Memory B cell (primary cell): ENCODE results near the gene MIPEP.
A peak's percentile ranks its signal among the peaks of the same experiment; 100 is the strongest.
"Not testable (repeated sequence)": the region's sequence is repeated elsewhere in the genome, so short reads cannot be mapped to it uniquely, and the experiment has no call there.

Experiments used
- ATAC-seq: fragments of 150-1000 bp; cut with Tn5 transposase; 2 replicates; pipeline ENCODE4 v1.10.0; 2021; ENCODE audit warnings: low read depth, mild to moderate bottlenecking, moderate library complexity
- DNase-seq, 2 donors: peaks; one replicate each; pipeline ENCODE4 v3.0.0; 2022; ENCODE audit warnings: low spot score in 2 of 2
- H3K27ac Mint-ChIP-seq: one replicate; pipeline ENCODE4 v1.8.0; 2022; ENCODE audit warnings: mild to moderate bottlenecking, moderate library complexity, mixed read lengths
- H3K27me3 Mint-ChIP-seq: one replicate; pipeline ENCODE4 v1.8.0; 2022; ENCODE audit warnings: mixed read lengths
- H3K36me3 Mint-ChIP-seq: one replicate; pipeline ENCODE4 v1.8.0; 2022; ENCODE audit warnings: mild to moderate bottlenecking, mixed read lengths
- H3K4me1 Mint-ChIP-seq: one replicate; pipeline ENCODE4 v1.8.0; 2022; ENCODE audit warnings: mixed read lengths
- H3K4me3 Mint-ChIP-seq: one replicate; pipeline ENCODE4 v1.8.0; 2022; ENCODE audit warnings: mild to moderate bottlenecking, moderate library complexity, mixed read lengths
- H3K9me3 Mint-ChIP-seq: one replicate; pipeline ENCODE4 v1.8.0; 2022; ENCODE audit warnings: mixed read lengths

The MIPEP gene

GRCh38 chr13:23902975-23903905, 14.0 kb upstream of the MIPEP start:
- no peaks in the 10 kb centered on the region for H3K36me3 Mint-ChIP-seq
- DNase-seq (no peak), ATAC-seq (peak; percentile 6)
- peaks cover 9% of the 10 kb centered on the region for H3K27me3 Mint-ChIP-seq
- no peak overlapping the region for H3K4me3 Mint-ChIP-seq
- peaks cover 2% of the 10 kb centered on the region for H3K4me1 Mint-ChIP-seq
- no peak overlapping the region for H3K27ac Mint-ChIP-seq
- no peaks in the 10 kb centered on the region for H3K9me3 Mint-ChIP-seq

- Mint-ChIP-seq H3K36me3 (no peaks in the 10 kb centered on the region), H3K27ac (no peak overlapping the region), H3K4me3 (no peak overlapping the region), H3K9me3 (no peaks in the 10 kb centered on the region), H3K4me1 (peaks cover 2% of the 10 kb centered on the region), H3K27me3 (peaks cover 7% of the 10 kb centered on the region)
- DNase-seq (no peak), ATAC-seq (no peak)
Observed at GRCh38 chr13:23901365-23901764, 12.2 kb upstream of the MIPEP start.

- no peaks in the 10 kb centered on the region for H3K36me3 Mint-ChIP-seq
- peaks cover 2% of the 10 kb centered on the region for H3K4me1 Mint-ChIP-seq
- no peaks in the 10 kb centered on the region for H3K9me3 Mint-ChIP-seq
- H3K4me3 Mint-ChIP-seq, result no peak overlapping the region
- peaks cover 8% of the 10 kb centered on the region for H3K27me3 Mint-ChIP-seq
- DNase-seq (peak; percentile 24 to 32), ATAC-seq (peak; percentile 69)
- H3K27ac Mint-ChIP-seq, result no peak overlapping the region
Observed at GRCh38 chr13:23899555-23899954, 10.4 kb upstream of the MIPEP start.

DNA sequence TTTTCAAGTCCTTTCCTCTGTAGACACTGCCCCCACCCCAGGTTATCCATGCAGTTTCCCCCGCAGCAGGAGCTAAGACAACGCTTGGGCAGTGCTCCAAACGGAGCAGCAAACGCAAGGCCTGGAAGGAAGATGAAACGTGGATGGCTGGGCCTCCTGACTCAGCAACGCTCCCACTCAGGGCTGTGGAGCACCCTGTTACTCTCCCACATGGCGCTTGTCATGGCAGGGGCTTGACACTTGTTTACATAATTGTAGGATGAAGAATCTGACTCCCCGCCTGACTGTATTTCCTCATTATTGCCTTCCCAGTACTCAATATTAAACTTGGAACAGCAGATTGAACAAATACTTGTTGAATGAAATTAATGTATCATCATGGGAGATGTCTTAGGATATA, 8.9 kb upstream of the MIPEP start:
- Mint-ChIP-seq H3K27ac (no peak overlapping the region), H3K4me1 (no peaks in the 10 kb centered on the region), H3K9me3 (no peaks in the 10 kb centered on the region), H3K27me3 (peaks cover 6% of the 10 kb centered on the region), H3K4me3 (no peak overlapping the region), H3K36me3 (no peaks in the 10 kb centered on the region)
- no peak for DNase-seq
- no peak for ATAC-seq

DNA sequence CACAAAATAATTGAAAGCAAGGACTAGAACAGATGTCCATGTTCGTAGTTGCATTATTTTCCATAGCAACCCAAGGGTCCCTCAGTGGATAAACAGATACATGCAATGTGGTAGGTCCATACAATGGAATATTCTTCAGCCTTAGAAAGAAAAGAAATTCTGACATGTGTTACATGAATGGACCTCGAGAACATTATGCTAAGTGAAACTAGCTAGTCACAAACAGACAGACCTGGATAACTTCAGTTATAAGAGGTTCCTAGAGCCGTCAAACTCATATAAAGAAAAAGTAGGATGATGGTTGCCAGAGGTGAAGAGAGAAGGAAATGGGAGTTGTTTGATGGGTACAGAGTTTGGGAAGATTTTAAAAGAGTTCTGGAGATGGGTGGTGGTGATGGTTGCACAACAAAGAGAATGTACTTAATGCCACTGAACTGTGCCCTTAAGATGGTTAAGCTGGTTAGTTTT, 8.3 kb upstream of the MIPEP start, which contains the start of gene C1QTNF9B:
C1QTNF9B (minus strand) TSS at position 51 of the 468 bp plus-strand sequence.
- H3K4me1 Mint-ChIP-seq, H3K4me3 Mint-ChIP-seq, DNase-seq, ATAC-seq, H3K27me3 Mint-ChIP-seq, H3K27ac Mint-ChIP-seq, H3K36me3 Mint-ChIP-seq, H3K9me3 Mint-ChIP-seq: not testable (repeated sequence)

- H3K9me3 Mint-ChIP-seq, H3K36me3 Mint-ChIP-seq, DNase-seq, H3K27ac Mint-ChIP-seq, ATAC-seq, H3K27me3 Mint-ChIP-seq, H3K4me3 Mint-ChIP-seq, H3K4me1 Mint-ChIP-seq: not testable (repeated sequence)
Observed at GRCh38 chr13:23894746-23895145, 5.5 kb upstream of the MIPEP start.

GRCh38 chr13:23893791-23894190, 4.6 kb upstream of the MIPEP start:
- not testable (repeated sequence) for H3K4me3 Mint-ChIP-seq, H3K9me3 Mint-ChIP-seq, H3K27ac Mint-ChIP-seq, DNase-seq, H3K27me3 Mint-ChIP-seq, H3K36me3 Mint-ChIP-seq, ATAC-seq
- H3K4me1 Mint-ChIP-seq, result peaks cover 13% of the 10 kb centered on the region

DNA sequence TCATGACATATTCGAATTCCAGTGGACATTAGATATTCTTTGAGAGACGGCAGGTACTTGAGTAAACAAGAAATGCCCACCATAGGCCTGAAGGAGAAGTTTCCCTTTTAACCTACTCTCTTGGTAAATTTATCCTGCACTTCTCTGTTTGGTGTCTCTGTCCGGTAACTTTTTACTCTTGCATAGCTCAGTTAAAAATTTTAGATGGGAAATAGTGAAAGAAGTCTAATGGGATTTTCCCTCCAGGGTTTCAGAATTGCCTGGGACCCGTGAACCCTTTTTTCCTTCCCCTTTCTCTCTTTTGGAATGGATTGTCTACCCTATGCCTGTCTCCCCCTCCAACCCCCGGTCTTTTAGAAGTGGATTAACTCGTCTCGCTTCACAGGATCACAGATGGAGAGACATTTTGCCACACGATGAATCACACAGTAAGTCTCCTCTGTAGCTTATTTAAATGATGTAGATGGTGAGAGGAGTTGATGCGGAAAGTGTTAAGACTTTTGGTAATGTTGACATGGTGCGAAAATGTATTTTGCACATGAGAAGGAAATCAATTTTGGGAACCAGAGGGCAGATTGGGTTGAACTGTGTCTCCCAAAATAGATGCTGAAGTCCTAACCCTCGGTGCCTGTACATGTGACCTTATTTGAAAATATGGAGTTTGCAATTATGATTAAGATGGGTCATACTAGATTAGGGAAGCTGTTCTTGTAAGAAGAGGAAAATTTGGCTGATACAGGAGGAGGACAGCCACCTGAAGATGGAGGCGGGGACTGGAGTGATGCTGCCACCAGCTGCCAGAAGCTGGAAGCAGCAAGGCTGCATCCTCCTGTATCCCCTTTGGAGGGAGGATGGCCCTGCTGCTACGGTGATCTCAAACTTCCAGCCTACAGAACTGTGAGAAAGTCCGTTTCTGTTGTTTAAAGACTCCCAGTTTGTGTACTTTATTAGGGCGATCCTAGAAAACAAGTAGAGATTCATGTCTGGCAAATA, 711 bp upstream of the MIPEP start:
- Mint-ChIP-seq H3K4me3 (peak overlapping the region; percentile 98), H3K27me3 (no peaks in the 10 kb centered on the region), H3K4me1 (peaks cover 21% of the 10 kb centered on the region), H3K9me3 (no peaks in the 10 kb centered on the region), H3K27ac (peak overlapping the region; percentile 93), H3K36me3 (peaks cover 3% of the 10 kb centered on the region)
- no peak for DNase-seq
- ATAC-seq, result no peak

DNA sequence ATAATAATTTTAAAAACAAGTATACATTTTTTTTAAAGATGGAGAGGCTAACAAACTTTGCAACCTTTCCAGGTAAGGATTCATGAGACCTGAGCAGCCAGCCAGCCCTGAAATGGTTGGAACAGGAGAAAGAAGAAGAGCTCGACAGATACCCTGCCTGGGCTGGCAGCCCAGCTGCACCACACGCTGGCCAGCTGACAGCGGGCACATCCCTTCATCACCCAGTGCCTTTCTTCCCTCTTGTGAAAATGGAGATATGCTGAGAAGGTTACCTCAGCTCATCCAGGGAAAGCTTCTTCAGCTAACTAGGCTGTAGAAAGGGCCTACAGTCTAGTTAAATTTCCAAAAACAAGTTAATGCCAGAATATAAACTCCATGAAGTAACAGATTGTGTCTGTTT, 4.8 kb downstream of the MIPEP start:
- not testable (repeated sequence) for H3K27ac Mint-ChIP-seq, H3K9me3 Mint-ChIP-seq, DNase-seq, ATAC-seq, H3K27me3 Mint-ChIP-seq, H3K4me3 Mint-ChIP-seq
- Mint-ChIP-seq H3K36me3 (peaks cover 18% of the 10 kb centered on the region), H3K4me1 (peaks cover 11% of the 10 kb centered on the region)

- no peaks in the 10 kb centered on the region for H3K27me3 Mint-ChIP-seq
- no peak overlapping the region for H3K27ac Mint-ChIP-seq
- DNase-seq (no peak), ATAC-seq (no peak)
- H3K4me1 Mint-ChIP-seq, result peaks cover 6% of the 10 kb centered on the region
- H3K36me3 Mint-ChIP-seq, result peaks cover 22% of the 10 kb centered on the region
- no peaks in the 10 kb centered on the region for H3K9me3 Mint-ChIP-seq
- H3K4me3 Mint-ChIP-seq, result no peak overlapping the region
Observed at GRCh38 chr13:23883255-23883654, 5.9 kb downstream of the MIPEP start.

DNA sequence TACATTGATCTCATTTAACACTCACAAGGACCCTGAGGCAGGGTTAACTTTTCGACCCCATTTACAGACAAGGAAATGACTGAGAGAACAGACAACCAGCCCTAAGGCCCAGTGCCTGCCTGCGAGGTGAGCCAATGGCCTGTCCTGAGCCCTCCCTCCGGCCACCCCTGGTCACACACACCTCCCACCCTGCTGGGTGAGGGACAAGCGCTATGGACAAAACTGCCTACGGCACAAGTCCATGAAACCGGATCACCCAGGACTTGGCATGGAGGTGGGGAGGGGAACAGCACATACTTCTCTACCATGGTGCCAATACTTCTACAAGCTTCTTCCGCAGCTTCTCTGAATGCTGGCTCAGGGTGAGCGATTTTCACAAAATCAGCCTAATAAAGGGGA, 7.8 kb downstream of the MIPEP start:
- not testable (repeated sequence) for H3K9me3 Mint-ChIP-seq, H3K27me3 Mint-ChIP-seq, ATAC-seq, DNase-seq, H3K4me1 Mint-ChIP-seq, H3K4me3 Mint-ChIP-seq, H3K27ac Mint-ChIP-seq
- H3K36me3 Mint-ChIP-seq, result peaks cover 23% of the 10 kb centered on the region

DNA sequence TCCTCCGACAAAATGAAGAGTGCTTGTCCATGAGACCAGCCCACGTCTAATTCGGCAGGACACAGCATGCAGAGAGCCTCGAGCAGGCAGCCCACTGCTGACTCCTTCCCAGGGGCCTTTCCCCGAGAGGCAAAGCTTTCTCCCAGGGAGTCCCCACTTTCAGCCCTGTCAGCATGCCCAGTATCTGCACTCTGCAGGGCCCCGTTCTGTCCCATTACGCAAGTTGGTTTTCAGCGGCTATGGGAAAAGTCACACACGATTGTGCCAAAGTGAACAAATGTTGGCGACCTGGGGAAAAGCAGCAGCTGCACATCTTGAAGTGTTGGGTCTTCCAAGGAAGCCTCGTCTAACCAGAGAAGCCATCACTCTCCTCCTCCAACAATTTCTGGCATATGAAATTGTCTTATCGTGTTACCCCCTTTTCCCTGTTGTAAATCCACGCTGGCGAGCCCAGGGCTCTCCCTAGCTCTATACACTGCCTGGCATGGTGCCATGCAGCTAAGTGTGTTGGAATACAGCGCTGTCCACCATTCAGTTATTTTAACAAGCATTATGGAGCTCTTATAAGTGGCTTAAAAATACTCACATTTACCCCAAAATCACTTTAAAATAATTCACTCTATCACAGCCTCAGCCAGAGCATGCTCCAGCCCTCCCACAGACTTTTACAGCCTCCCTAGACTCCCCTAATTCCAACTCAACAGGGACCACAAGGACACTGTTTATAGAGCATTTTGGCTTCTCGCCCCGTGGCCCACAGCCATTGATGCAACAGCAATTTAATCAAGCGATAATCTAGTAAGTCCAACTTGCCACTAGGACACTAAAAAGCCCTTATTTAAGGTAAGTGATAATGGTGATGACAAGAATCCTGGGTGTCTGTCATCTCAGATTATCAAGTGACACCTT, 8.5 kb downstream of the MIPEP start:
- peaks cover 25% of the 10 kb centered on the region for H3K36me3 Mint-ChIP-seq
- H3K4me3 Mint-ChIP-seq, H3K4me1 Mint-ChIP-seq, DNase-seq, ATAC-seq, H3K9me3 Mint-ChIP-seq, H3K27ac Mint-ChIP-seq, H3K27me3 Mint-ChIP-seq: not testable (repeated sequence)

GRCh38 chr13:23877286-23877685, 11.9 kb downstream of the MIPEP start:
- peaks cover 15% of the 10 kb centered on the region for H3K36me3 Mint-ChIP-seq
- H3K4me3 Mint-ChIP-seq, result no peak overlapping the region
- no peak overlapping the region for H3K27ac Mint-ChIP-seq
- H3K9me3 Mint-ChIP-seq, result no peaks in the 10 kb centered on the region
- DNase-seq (no peak), ATAC-seq (no peak)
- H3K27me3 Mint-ChIP-seq, result no peaks in the 10 kb centered on the region
- H3K4me1 Mint-ChIP-seq, result no peaks in the 10 kb centered on the region
